Mucosa of gallbladder (tissue), 1 donor: ENCODE data around the gene NELL1. TPM values are rescaled to one million over a fixed set of nuclear protein-coding genes. Genes with fewer than 3 reads are reported as not detected.

ENCODE experiments used
- DNase-seq: peaks from one replicate; pipeline ENCODE4 v3.0.0-alpha.2; 2020; ENCODE audit warnings: low spot score
- total RNA-seq: library from RNA; stranded (reverse); gene quantifications from one replicate; pipeline ENCODE4 v1.2.1, GENCODE V29; 2021
- donor health status: DM: no; HTN: no; CAD: no.

Gene NELL1
- total RNA-seq, 1 donor from 2014 or later = 0.29 TPM

DNA sequence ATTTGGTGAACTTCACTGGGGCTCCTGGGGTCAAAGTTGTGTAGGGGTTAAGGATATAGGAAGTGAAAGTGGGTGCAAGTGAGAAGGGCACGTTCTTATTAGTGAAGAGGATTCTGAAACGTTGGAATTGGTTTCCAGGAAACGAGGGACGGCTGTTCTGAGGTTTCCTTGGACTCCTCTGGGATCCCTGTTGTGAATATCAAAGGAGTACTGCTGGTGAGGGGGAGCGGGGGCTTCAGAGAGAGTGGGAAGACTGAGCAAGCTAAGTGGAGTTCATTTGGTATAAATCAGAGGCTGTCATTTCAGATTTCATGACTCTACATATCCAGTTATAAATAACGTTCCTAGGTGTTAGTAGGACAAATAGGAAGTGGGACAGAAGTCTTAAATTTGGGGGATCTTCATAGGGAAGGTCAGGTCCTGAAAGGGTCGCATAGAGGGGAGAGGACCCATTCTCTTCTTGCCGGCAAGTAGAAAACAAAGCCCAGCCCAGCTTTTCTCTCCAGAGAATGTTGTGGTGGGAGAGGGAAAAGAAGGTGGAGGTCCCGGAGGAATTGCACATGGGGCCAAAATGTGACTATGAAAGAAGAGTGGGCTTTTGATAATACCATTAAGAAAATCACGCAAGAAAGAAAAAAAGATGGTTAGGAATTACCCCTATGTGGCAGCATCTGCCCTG lies 1.1 kb upstream of the NELL1 start:
- no peak for DNase-seq

- DNase-seq = no peak
Observed at GRCh38 chr11:20669820-20670684, 666 bp downstream of the NELL1 start.

GRCh38 chr11:20670932-20671403 lies 1.6 kb downstream of the NELL1 start:
- no peak for DNase-seq

DNA sequence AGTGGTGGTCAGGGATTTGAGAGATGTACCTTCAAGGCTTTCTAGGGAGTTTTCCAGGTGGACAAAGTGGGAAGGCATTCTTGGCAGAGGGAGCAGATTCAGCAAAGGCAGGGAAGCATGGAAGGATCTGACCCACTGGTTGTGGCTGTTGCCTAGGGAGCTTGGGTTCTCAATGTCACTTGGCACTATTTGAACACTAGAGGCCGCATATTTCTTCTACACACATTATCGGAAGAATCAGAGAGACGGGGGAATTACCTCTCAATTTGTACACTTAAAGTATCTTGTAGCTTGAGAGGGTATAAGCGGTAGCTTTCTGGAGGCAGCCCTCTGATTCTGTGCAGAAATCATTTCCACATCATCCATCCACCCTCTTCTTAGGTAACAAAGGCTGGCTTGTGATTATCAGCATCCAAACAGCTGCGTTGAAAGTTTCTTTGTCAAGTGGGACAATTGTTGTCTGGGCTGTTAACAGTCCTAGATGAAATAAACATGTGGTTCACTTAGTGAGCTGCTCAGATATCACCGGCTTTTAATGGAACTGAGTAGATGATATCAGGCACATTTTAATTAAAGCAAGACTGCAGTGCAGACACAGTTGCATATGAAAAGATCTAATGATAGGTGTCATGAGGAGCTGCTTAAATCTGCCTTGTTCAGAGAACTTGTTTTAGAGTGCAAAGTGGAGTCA lies 2.6 kb downstream of the NELL1 start:
- no peak for DNase-seq

- no peak for DNase-seq
Observed at GRCh38 chr11:20672575-20672974, 3.2 kb downstream of the NELL1 start.

- DNase-seq = no peak
Observed at GRCh38 chr11:20676658-20677057, 7.3 kb downstream of the NELL1 start.

GRCh38 chr11:20688761-20689160 lies 19.4 kb downstream of the NELL1 start:
- no peak for DNase-seq

DNA sequence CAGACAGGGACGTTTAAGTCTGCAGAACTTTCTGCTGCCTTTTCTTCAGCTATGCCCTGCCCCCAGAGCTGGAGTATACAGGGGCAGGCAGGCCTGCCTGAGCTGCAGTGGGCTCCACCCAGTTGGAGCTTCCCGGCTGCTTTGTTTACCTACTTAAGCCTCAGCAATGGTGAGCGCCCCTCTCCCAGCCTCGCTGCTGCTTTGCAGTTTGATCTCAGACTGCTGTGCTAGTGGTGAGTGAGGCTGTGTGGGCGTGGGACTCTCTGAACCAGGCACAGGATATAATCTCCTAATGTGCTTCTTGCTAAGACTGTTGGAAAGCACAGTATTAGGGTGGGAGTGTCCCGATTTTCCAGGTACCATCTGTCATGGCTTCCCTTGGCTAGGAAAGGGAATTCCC lies 38.5 kb downstream of the NELL1 start:
- no peak for DNase-seq

DNA sequence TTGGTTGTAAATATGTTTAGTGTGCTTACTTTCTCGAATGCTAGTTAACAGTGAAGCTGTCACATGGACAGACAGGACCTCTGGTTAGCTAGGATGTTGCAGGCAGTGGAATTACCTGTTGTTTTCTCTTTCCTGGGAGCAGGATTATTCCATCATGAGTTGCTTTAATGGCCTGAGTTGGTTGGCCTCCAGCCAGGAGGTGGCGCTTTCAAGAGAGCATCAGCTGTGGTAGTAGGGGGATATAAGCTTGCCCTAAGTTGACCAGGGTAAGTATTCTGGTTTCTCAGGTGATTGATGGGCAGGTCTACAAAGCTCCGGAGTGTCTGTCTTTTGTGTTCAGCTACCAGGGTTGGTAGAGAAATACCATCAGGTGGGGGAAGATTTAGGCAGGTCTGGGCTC lies 43.5 kb downstream of the NELL1 start:
- DNase-seq = no peak

GRCh38 chr11:20715464-20715863 lies 46.1 kb downstream of the NELL1 start:
- no peak for DNase-seq

- no peak for DNase-seq
Observed at GRCh38 chr11:20715931-20716330, 46.5 kb downstream of the NELL1 start.

- no peak for DNase-seq
Observed at GRCh38 chr11:20719821-20720220, 50.4 kb downstream of the NELL1 start.

DNA sequence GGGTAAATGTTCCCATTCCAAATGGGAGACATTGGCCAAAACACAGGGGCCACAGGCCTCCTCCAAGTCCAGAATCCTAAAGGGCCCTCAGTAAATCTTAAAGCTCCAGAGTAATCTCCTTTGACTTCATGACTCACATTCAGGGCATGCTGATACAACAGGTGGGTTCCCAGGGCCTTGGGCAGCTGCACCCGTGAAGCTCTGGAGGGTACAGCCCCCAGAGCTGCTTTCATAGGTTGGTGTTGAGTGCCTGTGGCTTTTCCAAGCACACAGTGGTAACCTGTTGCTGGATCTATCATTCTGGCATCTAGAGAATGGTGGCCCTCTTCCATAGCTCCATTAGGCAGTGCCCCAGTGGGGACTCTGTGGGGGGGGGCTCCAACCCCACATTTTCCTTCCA lies 54.0 kb downstream of the NELL1 start:
- no peak for DNase-seq

GRCh38 chr11:20729597-20730105 lies 60.3 kb downstream of the NELL1 start:
- no peak for DNase-seq

GRCh38 chr11:20731676-20732215 lies 62.4 kb downstream of the NELL1 start:
- no peak for DNase-seq

- DNase-seq = peak; percentile 17
Observed at GRCh38 chr11:20739107-20739506, 69.7 kb downstream of the NELL1 start.

DNA sequence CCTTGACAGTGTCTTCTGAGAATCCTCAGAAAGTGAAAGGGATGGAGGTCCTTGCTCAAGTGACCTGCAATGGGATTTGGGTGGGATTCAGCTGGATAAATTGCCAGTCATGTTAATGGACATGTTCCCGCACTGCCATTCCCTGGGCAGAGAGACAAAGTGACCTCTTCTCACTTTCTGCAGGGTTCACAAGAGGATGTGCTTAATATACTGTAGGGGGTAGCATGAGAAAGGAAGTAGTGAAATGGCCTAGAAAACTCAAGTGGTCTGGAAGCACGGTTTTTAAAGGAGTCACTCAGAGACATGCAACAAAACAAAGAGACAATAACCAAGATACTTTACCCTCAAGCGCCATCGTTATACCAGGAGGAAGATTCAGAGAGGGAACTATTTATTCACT lies 70.2 kb downstream of the NELL1 start:
- DNase-seq = no peak

- no peak for DNase-seq
Observed at GRCh38 chr11:20754933-20755332, 85.5 kb downstream of the NELL1 start.

DNA sequence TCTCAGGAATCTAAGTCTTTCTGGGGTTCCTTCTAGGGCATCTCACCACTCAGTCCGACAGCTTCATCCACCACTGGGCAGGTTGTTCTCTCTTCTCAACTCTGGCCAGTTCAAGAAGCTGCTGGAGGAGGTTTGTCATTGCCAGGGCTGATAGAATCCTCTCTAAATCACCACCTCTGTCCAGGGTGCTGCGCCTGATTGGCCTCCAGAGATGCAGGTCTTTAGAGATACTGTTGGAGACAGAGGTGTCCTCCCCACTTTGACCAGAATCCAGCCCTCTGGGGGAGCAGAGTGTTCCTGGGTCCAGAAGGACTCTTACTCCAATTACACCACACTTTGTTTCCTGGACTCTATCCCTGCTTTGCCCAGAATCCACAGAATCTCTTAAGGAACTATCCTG lies 90.2 kb downstream of the NELL1 start:
- no peak for DNase-seq

GRCh38 chr11:20760811-20761210 lies 91.4 kb downstream of the NELL1 start:
- DNase-seq = no peak

GRCh38 chr11:20762116-20762844 lies 92.9 kb downstream of the NELL1 start:
- DNase-seq = no peak
